CD8-positive, alpha-beta memory T cell (primary cell): Measurements from ENCODE around the gene BTBD8. TPM values are rescaled to one million over a fixed set of nuclear protein-coding genes. Genes with fewer than 3 reads are reported as not detected.
A peak's percentile ranks its signal among the peaks of the same experiment; 100 is the strongest.
"Not testable (repeated sequence)": the region's sequence is repeated elsewhere in the genome, so short reads cannot be mapped to it uniquely, and the experiment has no call there.

Source experiments
- CTCF ChIA-PET: fragments of 350-600 bp; sonication (Branson Sonifier 250); formaldehyde crosslinking; loops from one replicate; lab custom pipeline; 2021; ENCODE audit warnings: antibody characterized with exemption; lab: Charles Lee
- POLR2A ChIA-PET: fragments of 350-600 bp; sonication (Branson Sonifier 250); formaldehyde crosslinking; loops from one replicate; lab custom pipeline; 2021; ENCODE audit warnings: antibody characterized with exemption; lab: Charles Lee
- DNase-seq, 5 donors: peaks; one replicate each; pipeline versions ENCODE4 v3.0.0 to v3.0.0-alpha.2; 2020 to 2022; ENCODE audit warnings: mixed read lengths in 1 of 5
- H3K27ac ChIP-seq: one replicate; pipeline ENCODE4 v1.7.0; 2013; ENCODE audit warnings: low read depth, mild to moderate bottlenecking, low read length, moderate library complexity
- H3K27me3 ChIP-seq: 2 replicates; pipeline ENCODE4 v1.7.0; 2013; ENCODE audit warnings: low read length, mild to moderate bottlenecking; ENCODE audit not compliant: insufficient read depth, poor library complexity, severe bottlenecking
- H3K36me3 ChIP-seq: 2 replicates; pipeline ENCODE4 v1.7.0; 2013; ENCODE audit warnings: mild to moderate bottlenecking, low read length, moderate library complexity; ENCODE audit not compliant: insufficient read depth
- H3K4me1 ChIP-seq: 2 replicates; pipeline ENCODE4 v1.7.0; 2013; ENCODE audit warnings: mild to moderate bottlenecking, low read length, moderate library complexity; ENCODE audit not compliant: insufficient read depth
- H3K4me3 ChIP-seq: 2 replicates; pipeline ENCODE4 v1.7.0; 2013; ENCODE audit warnings: mild to moderate bottlenecking, low read length
- H3K9me3 ChIP-seq: 2 replicates; pipeline ENCODE4 v1.7.0; 2013; ENCODE audit warnings: mild to moderate bottlenecking, low read length
- H3K27ac Mint-ChIP-seq, 8 donors: one replicate each; pipeline ENCODE4 v1.8.0; 2020 to 2021; ENCODE audit warnings: mixed read lengths in 8 of 8, mild to moderate bottlenecking in 6 of 8, inconsistent platforms in 3 of 8, moderate library complexity in 3 of 8
- H3K27me3 Mint-ChIP-seq, 2 donors: one replicate each; pipeline ENCODE4 v1.8.0; 2020 to 2021; ENCODE audit warnings: mixed read lengths in 2 of 2, mild to moderate bottlenecking in 1 of 2, moderate library complexity in 1 of 2
- H3K36me3 Mint-ChIP-seq, 3 donors: one replicate each; pipeline ENCODE4 v1.8.0; 2020 to 2021; ENCODE audit warnings: mixed read lengths in 3 of 3, inconsistent platforms in 1 of 3, mild to moderate bottlenecking in 1 of 3
- H3K4me1 Mint-ChIP-seq, 3 donors: one replicate each; pipeline ENCODE4 v1.8.0; 2020 to 2021; ENCODE audit warnings: mixed read lengths in 3 of 3, inconsistent platforms in 1 of 3, mild to moderate bottlenecking in 1 of 3
- H3K4me3 Mint-ChIP-seq, 7 donors: one replicate each; pipeline ENCODE4 v1.8.0; 2020 to 2021; ENCODE audit warnings: mixed read lengths in 7 of 7, mild to moderate bottlenecking in 6 of 7, moderate library complexity in 4 of 7, inconsistent platforms in 2 of 7
- H3K9me3 Mint-ChIP-seq, 5 donors: one replicate each; pipeline ENCODE4 v1.8.0; 2020 to 2022; ENCODE audit warnings: mixed read lengths in 5 of 5, mild to moderate bottlenecking in 3 of 5, moderate library complexity in 2 of 5, inconsistent platforms in 1 of 5
- polyA plus RNA-seq: library from polyadenylated mRNA; unstranded; fragments of 300-500 nt; fragmentation: Illumina TruSeq; gene quantifications from one replicate; pipeline ENCODE4 v1.2.3, GENCODE V29; 2021
- total RNA-seq, 2 experiments: library from RNA; stranded (reverse); gene quantifications; one replicate each; pipeline ENCODE4 v1.2.3, GENCODE V29; 2021

BTBD8 gene
- total and polyA plus RNA-seq, 3 experiments from 2014 or later, result 0.58 to 1.4 (median 1.2) TPM

GRCh38 chr1:92078077-92078476, 2.1 kb upstream of the BTBD8 start:
- DNase-seq, H3K9me3 Mint-ChIP-seq, H3K27me3 Mint-ChIP-seq, H3K4me1 ChIP-seq, POLR2A ChIA-PET, H3K36me3 Mint-ChIP-seq, H3K27me3 ChIP-seq, H3K4me3 ChIP-seq, H3K9me3 ChIP-seq, H3K27ac ChIP-seq, CTCF ChIA-PET, H3K36me3 ChIP-seq: not testable (repeated sequence)
- peaks cover 8 to 22% (median 17%) of the 10 kb centered on the region in 3 donors for H3K4me1 Mint-ChIP-seq
- H3K4me3 Mint-ChIP-seq, result peak overlapping the region in 1 of 7 donors; percentile 4
- peak overlapping the region in 1 of 8 donors; percentile 6 for H3K27ac Mint-ChIP-seq

- Mint-ChIP-seq H3K27me3 (no peaks in the 10 kb centered on the region), H3K4me3 (peak overlapping the region; percentile 7 to 98 (median 97)), H3K27ac (peak overlapping the region in 2 of 8 donors; percentile 90 to 95), H3K4me1 (peaks cover 8 to 28% (median 19%) of the 10 kb centered on the region in 3 donors), H3K36me3 (peaks cover 0 to 8% (median 2%) of the 10 kb centered on the region in 3 donors), H3K9me3 (peaks cover 0 to 3% (median 0%) of the 10 kb centered on the region in 5 donors)
- no peak overlapping the region for H3K4me3 ChIP-seq
- no peak for DNase-seq
- no peak overlapping the region for H3K27ac ChIP-seq
- H3K36me3 ChIP-seq, result no peaks in the 10 kb centered on the region
- POLR2A ChIA-PET, result no interaction called here
- no peaks in the 10 kb centered on the region for H3K27me3 ChIP-seq
- CTCF ChIA-PET, result no interaction called here
- H3K4me1 ChIP-seq, result peaks cover 6% of the 10 kb centered on the region
- no peaks in the 10 kb centered on the region for H3K9me3 ChIP-seq
These were observed 704 bp upstream of the BTBD8 start for GRCh38 chr1:92079441-92079840.

GRCh38 chr1:92081031-92081430, 886 bp downstream of the BTBD8 start:
- Mint-ChIP-seq H3K27me3 (no peaks in the 10 kb centered on the region), H3K4me3 (peak overlapping the region; percentile 97 to 99 (median 98)), H3K9me3 (peaks cover 3 to 18% (median 11%) of the 10 kb centered on the region in 5 donors), H3K36me3 (peaks cover 7 to 12% (median 11%) of the 10 kb centered on the region in 3 donors), H3K4me1 (peaks cover 8 to 28% (median 19%) of the 10 kb centered on the region in 3 donors), H3K27ac (peak overlapping the region in 5 of 8 donors; percentile 17 to 97 (median 90))
- Histone ChIP-seq H3K27me3 (no peaks in the 10 kb centered on the region), H3K36me3 (no peaks in the 10 kb centered on the region), H3K4me3 (peak overlapping the region; percentile 91), H3K4me1 (peaks cover 6% of the 10 kb centered on the region), H3K27ac (peak overlapping the region; percentile 56), H3K9me3 (no peaks in the 10 kb centered on the region)
- DNase-seq, result no peak
- CTCF ChIA-PET, result interaction anchor here (1.2 to 1.3 kb wide), 2 partner anchors 11 to 751 kb away, joined by 5 read pairs; partner anchors contain the start of gene RPL5
- POLR2A ChIA-PET, result interaction anchor here (0.6 kb wide), 1 partner anchor 481 kb away, joined by 3 read pairs; no protein-coding TSS in a partner anchor

- H3K9me3 Mint-ChIP-seq, result peaks cover 3 to 27% (median 15%) of the 10 kb centered on the region in 5 donors
- H3K36me3 Mint-ChIP-seq, result peaks cover 9 to 22% (median 16%) of the 10 kb centered on the region in 3 donors
- Histone ChIP-seq H3K27ac (no peak overlapping the region), H3K4me3 (no peak overlapping the region), H3K4me1 (peaks cover 6% of the 10 kb centered on the region), H3K9me3 (no peaks in the 10 kb centered on the region), H3K27me3 (no peaks in the 10 kb centered on the region), H3K36me3 (no peaks in the 10 kb centered on the region)
- no peaks in the 10 kb centered on the region for H3K27me3 Mint-ChIP-seq
- CTCF ChIA-PET, result interaction anchor here (1.6 kb wide), 1 partner anchor 10 kb away, joined by 5 read pairs; the partner anchor contains the start of gene SETSIP
- H3K4me3 Mint-ChIP-seq, result no peak overlapping the region
- POLR2A ChIA-PET, result no interaction called here
- no peak for DNase-seq
- no peak overlapping the region for H3K27ac Mint-ChIP-seq
- H3K4me1 Mint-ChIP-seq, result peaks cover 8 to 27% (median 19%) of the 10 kb centered on the region in 3 donors
These were observed 4.5 kb downstream of the BTBD8 start for GRCh38 chr1:92084651-92085050.

GRCh38 chr1:92085727-92086126, 5.6 kb downstream of the BTBD8 start:
- DNase-seq, result no peak
- ChIA-PET POLR2A (no interaction called here), CTCF (interaction anchor here (1.6 kb wide), 1 partner anchor 11 kb away, joined by 5 read pairs; the partner anchor contains the start of gene SETSIP)
- H3K27ac ChIP-seq, result no peak overlapping the region
- H3K9me3 ChIP-seq, result no peaks in the 10 kb centered on the region
- peaks cover 2 to 21% (median 12%) of the 10 kb centered on the region in 3 donors for H3K4me1 Mint-ChIP-seq
- no peaks in the 10 kb centered on the region for H3K27me3 ChIP-seq
- H3K36me3 ChIP-seq, result no peaks in the 10 kb centered on the region
- no peak overlapping the region for H3K27ac Mint-ChIP-seq
- peaks cover 6% of the 10 kb centered on the region for H3K4me1 ChIP-seq
- no peak overlapping the region for H3K4me3 Mint-ChIP-seq
- peaks cover 3 to 27% (median 15%) of the 10 kb centered on the region in 5 donors for H3K9me3 Mint-ChIP-seq
- no peak overlapping the region for H3K4me3 ChIP-seq
- H3K27me3 Mint-ChIP-seq, result no peaks in the 10 kb centered on the region
- peaks cover 13 to 22% (median 15%) of the 10 kb centered on the region in 3 donors for H3K36me3 Mint-ChIP-seq

GRCh38 chr1:92087542-92087941, 7.4 kb downstream of the BTBD8 start:
- ChIA-PET POLR2A (no interaction called here), CTCF (no interaction called here)
- no peak overlapping the region for H3K27ac Mint-ChIP-seq

GRCh38 chr1:92091625-92092024, 11.5 kb downstream of the BTBD8 start:
- DNase-seq, result no peak
- ChIA-PET POLR2A (no interaction called here), CTCF (no interaction called here)
- Histone ChIP-seq H3K27me3 (no peaks in the 10 kb centered on the region), H3K4me1 (no peaks in the 10 kb centered on the region), H3K9me3 (no peaks in the 10 kb centered on the region), H3K36me3 (no peaks in the 10 kb centered on the region), H3K27ac (no peak overlapping the region), H3K4me3 (no peak overlapping the region)
- Mint-ChIP-seq H3K4me3 (no peak overlapping the region), H3K9me3 (peaks cover 0 to 4% (median 1%) of the 10 kb centered on the region in 5 donors), H3K36me3 (peaks cover 7 to 11% (median 11%) of the 10 kb centered on the region in 3 donors), H3K4me1 (no peaks in the 10 kb centered on the region), H3K27me3 (no peaks in the 10 kb centered on the region), H3K27ac (no peak overlapping the region)

More at GRCh38 chr1:92087542-92087941, 7.4 kb downstream of the BTBD8 start:
- DNase-seq, result no peak
- H3K4me1 ChIP-seq, result no peaks in the 10 kb centered on the region
- Mint-ChIP-seq H3K9me3 (peaks cover 3 to 27% (median 15%) of the 10 kb centered on the region in 5 donors), H3K27me3 (no peaks in the 10 kb centered on the region), H3K36me3 (peaks cover 15 to 25% (median 20%) of the 10 kb centered on the region in 3 donors), H3K4me3 (no peak overlapping the region), H3K4me1 (peaks cover 0 to 9% (median 5%) of the 10 kb centered on the region in 3 donors)
- no peaks in the 10 kb centered on the region for H3K9me3 ChIP-seq
- H3K27me3 ChIP-seq, result no peaks in the 10 kb centered on the region
- H3K36me3 ChIP-seq, result no peaks in the 10 kb centered on the region
- H3K27ac ChIP-seq, result no peak overlapping the region
- no peak overlapping the region for H3K4me3 ChIP-seq

GRCh38 chr1:92094090-92094489, 13.9 kb downstream of the BTBD8 start:
- no peak overlapping the region for H3K4me3 Mint-ChIP-seq
- peaks cover 3 to 20% (median 16%) of the 10 kb centered on the region in 3 donors for H3K36me3 Mint-ChIP-seq
- peaks cover 0 to 2% of the 10 kb centered on the region in 2 donors for H3K27me3 Mint-ChIP-seq
- H3K36me3 ChIP-seq, result no peaks in the 10 kb centered on the region
- no peaks in the 10 kb centered on the region for H3K27me3 ChIP-seq
- H3K9me3 ChIP-seq, result no peaks in the 10 kb centered on the region
- ChIA-PET CTCF (no interaction called here), POLR2A (no interaction called here)
- no peaks in the 10 kb centered on the region for H3K4me1 Mint-ChIP-seq
- H3K4me3 ChIP-seq, result no peak overlapping the region
- no peaks in the 10 kb centered on the region for H3K9me3 Mint-ChIP-seq
- H3K27ac ChIP-seq, result no peak overlapping the region
- no peak for DNase-seq
- no peaks in the 10 kb centered on the region for H3K4me1 ChIP-seq
- no peak overlapping the region for H3K27ac Mint-ChIP-seq
